ENCODE results near the gene CABCOCO1. TPM values are rescaled to one million over a fixed set of nuclear protein-coding genes. Genes with fewer than 3 reads are reported as not detected.

CABCOCO1 gene
- polyA plus RNA-seq, 1 experiment, result 1.1 TPM

DNA sequence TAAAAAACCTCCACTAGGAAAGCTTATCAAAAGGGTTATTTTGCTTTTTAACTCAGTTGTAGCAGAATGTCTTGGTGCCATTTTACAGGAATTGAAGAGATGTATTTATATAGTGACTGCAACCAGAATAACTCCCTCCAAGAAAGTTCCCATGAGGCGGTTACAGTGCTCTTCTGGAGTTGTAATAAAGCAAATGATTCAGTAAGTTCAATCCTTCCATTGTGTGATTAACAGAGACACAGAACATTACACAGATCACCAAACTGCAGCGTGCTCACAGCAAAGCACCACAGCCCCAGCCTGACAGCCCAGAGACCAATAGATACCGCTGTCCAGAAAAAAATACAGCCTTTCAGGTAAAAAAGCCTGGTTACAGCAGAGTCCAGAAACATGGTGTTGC, 21.9 kb upstream of the CABCOCO1 start:
- ChIA-PET CTCF (no interaction called here), POLR2A (no interaction called here)
- H3K27me3 ChIP-seq (ENCODE audit: control insufficient read depth, insufficient read depth, low read length), result no peaks in the 10 kb centered on the region
- H3K4me3 ChIP-seq (ENCODE audit: low read depth, low read length), result no peak overlapping the region
- no peak for DNase-seq (ENCODE audit: low read depth, low spot score)
- no peak overlapping the region for H3K27ac ChIP-seq (ENCODE audit: low read depth, low read length)
- TF ChIP-seq, protein P1, sequence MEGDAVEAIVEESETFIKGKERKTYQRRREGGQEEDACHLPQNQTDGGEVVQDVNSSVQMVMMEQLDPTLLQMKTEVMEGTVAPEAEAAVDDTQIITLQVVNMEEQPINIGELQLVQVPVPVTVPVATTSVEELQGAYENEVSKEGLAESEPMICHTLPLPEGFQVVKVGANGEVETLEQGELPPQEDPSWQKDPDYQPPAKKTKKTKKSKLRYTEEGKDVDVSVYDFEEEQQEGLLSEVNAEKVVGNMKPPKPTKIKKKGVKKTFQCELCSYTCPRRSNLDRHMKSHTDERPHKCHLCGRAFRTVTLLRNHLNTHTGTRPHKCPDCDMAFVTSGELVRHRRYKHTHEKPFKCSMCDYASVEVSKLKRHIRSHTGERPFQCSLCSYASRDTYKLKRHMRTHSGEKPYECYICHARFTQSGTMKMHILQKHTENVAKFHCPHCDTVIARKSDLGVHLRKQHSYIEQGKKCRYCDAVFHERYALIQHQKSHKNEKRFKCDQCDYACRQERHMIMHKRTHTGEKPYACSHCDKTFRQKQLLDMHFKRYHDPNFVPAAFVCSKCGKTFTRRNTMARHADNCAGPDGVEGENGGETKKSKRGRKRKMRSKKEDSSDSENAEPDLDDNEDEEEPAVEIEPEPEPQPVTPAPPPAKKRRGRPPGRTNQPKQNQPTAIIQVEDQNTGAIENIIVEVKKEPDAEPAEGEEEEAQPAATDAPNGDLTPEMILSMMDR (IDR thresholded peaks at IDR 0.05; ENCODE audit: low read depth, low read length), result no peak
- no peaks in the 10 kb centered on the region for H3K9me3 ChIP-seq (ENCODE audit: control insufficient read depth, insufficient read depth, low read length)

DNA sequence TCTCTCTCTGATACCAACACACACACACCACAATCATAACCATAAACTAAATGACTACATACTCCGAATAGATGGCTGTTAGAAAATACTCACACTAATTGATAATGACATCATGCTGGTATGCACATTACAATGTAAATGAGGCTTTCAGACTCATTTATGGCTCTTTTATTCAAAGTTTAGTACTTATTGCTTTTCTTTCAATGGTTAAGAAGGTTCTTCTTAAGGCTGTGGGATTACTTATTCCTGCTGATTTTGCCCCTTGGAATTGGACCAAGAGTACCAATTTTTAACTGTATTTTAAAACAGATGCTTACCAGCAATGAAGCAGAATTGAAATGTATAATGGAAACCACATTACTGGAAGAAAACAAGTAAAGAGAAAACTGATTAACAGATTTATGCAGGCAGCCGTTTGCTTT, 20.6 kb upstream of the CABCOCO1 start:
- Histone ChIP-seq H3K9me3 (ENCODE audit: control insufficient read depth, insufficient read depth, low read length) (no peaks in the 10 kb centered on the region), H3K27ac (ENCODE audit: low read depth, low read length) (no peak overlapping the region), H3K27me3 (ENCODE audit: control insufficient read depth, insufficient read depth, low read length) (no peaks in the 10 kb centered on the region), H3K4me3 (ENCODE audit: low read depth, low read length) (no peak overlapping the region)
- CTCF ChIA-PET, result no interaction called here
- TF ChIP-seq, protein P1 (IDR thresholded peaks at IDR 0.05; ENCODE audit: low read depth, low read length), result no peak
- POLR2A ChIA-PET, result no interaction called here
- no peak for DNase-seq (ENCODE audit: low read depth, low spot score)

DNA sequence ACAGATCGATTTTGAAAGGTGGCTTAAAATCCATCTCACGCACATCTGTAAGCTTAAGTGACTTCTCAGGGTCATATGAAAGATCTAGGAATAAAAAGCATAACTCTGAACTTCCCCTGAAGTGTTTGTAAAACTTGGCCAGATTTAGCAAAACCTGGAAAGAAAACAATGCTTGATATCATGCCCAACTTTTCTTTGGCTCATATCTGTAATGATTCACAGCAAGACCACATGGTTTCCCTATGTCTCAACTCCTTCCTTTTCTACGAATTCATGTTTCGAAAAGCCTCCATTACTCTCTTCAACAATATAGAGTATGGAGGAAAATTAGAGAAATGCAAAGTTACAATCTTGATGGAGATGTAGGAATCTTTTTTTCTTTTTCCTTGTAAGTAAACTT, 20.1 kb upstream of the CABCOCO1 start:
- H3K4me3 ChIP-seq (ENCODE audit: low read depth, low read length), result no peak overlapping the region; the same call in 1 of the 2 replicates
- no peak overlapping the region for H3K27ac ChIP-seq (ENCODE audit: low read depth, low read length)
- CTCF ChIA-PET, result no interaction called here

DNA sequence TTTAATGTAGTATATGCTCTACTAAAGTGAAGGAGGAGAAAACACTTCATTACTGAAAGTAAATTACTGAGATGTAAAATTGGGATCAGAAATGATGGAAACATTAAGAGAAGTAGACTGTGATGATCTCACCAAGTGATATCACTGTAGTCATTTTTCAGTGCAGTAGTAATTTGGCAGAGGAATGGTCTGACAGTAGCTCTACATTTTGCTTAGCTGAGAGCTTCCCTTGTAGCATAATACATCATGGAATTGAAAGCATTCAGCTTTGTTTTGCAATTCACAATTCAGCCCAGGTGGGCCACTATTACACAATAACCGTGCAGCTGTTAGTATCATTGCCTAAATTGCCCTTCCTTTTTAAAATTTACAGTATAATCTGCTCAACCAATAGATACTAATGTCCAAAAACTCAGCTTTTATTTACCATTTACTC, 19.4 kb upstream of the CABCOCO1 start:
- CTCF ChIA-PET, result interaction anchor here (0.7 kb wide), 2 partner anchors 370 to 415 kb away, joined by 4 to 5 read pairs; no protein-coding TSS in a partner anchor
- H3K4me3 ChIP-seq (ENCODE audit: low read depth, low read length), result no peak overlapping the region
- no peaks in the 10 kb centered on the region for H3K27me3 ChIP-seq (ENCODE audit: control insufficient read depth, insufficient read depth, low read length)
- POLR2A ChIA-PET, result interaction anchor here (0.7 kb wide), 2 partner anchors 14 to 745 kb away, joined by 3 to 5 read pairs; no protein-coding TSS in a partner anchor
- H3K9me3 ChIP-seq (ENCODE audit: control insufficient read depth, insufficient read depth, low read length), result no peaks in the 10 kb centered on the region
- TF ChIP-seq, protein P1 (IDR thresholded peaks at IDR 0.05; ENCODE audit: low read depth, low read length), result no peak
- no peak overlapping the region for H3K27ac ChIP-seq (ENCODE audit: low read depth, low read length)
- no peak for DNase-seq (ENCODE audit: low read depth, low spot score)

More for the DNA sequence above, 20.1 kb upstream of the CABCOCO1 start:
- no peak for DNase-seq (ENCODE audit: low read depth, low spot score)
- H3K27me3 ChIP-seq (ENCODE audit: control insufficient read depth, insufficient read depth, low read length), result no peaks in the 10 kb centered on the region
- TF ChIP-seq, protein P1 (IDR thresholded peaks at IDR 0.05; ENCODE audit: low read depth, low read length), result no peak
- POLR2A ChIA-PET, result no interaction called here
- H3K9me3 ChIP-seq (ENCODE audit: control insufficient read depth, insufficient read depth, low read length), result no peaks in the 10 kb centered on the region

DNA sequence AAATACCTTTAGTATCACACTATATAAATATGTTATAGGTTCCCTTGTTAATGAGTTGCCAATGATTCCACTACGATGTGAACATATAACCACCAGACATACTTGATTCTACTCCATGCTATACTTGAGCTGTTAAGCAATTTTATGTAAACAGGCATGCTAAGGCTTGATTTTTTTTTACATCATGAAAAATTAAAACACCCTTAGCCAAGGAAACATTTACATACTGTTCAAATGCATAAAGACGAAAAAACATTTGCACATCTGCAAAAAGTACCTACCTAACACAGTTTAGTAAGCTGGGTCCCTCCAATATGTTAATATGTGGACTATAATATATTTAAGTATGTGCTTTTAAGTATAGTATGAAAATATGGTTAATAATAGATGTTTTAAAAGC, 9.0 kb upstream of the CABCOCO1 start:
- POLR2A ChIA-PET, result no interaction called here

More for the DNA sequence above, 9.0 kb upstream of the CABCOCO1 start:
- H3K27me3 ChIP-seq (ENCODE audit: control insufficient read depth, insufficient read depth, low read length), result no peaks in the 10 kb centered on the region
- CTCF ChIA-PET, result no interaction called here
- DNase-seq (ENCODE audit: low read depth, low spot score), result no peak
- H3K4me3 ChIP-seq (ENCODE audit: low read depth, low read length), result no peak overlapping the region
- no peaks in the 10 kb centered on the region for H3K9me3 ChIP-seq (ENCODE audit: control insufficient read depth, insufficient read depth, low read length)
- H3K27ac ChIP-seq (ENCODE audit: low read depth, low read length), result no peak overlapping the region
- TF ChIP-seq, protein P1 (IDR thresholded peaks at IDR 0.05; ENCODE audit: low read depth, low read length), result no peak

Measured in AG04450 (cell line).